HK-2 (cell line): Measurements from ENCODE around the gene HOXB4.

Experiments
- DNase-seq: peaks from one replicate; pipeline ENCODE4 v3.0.0-alpha.2; 2018; ENCODE audit not compliant: unreplicated experiment

HOXB4 gene

DNA sequence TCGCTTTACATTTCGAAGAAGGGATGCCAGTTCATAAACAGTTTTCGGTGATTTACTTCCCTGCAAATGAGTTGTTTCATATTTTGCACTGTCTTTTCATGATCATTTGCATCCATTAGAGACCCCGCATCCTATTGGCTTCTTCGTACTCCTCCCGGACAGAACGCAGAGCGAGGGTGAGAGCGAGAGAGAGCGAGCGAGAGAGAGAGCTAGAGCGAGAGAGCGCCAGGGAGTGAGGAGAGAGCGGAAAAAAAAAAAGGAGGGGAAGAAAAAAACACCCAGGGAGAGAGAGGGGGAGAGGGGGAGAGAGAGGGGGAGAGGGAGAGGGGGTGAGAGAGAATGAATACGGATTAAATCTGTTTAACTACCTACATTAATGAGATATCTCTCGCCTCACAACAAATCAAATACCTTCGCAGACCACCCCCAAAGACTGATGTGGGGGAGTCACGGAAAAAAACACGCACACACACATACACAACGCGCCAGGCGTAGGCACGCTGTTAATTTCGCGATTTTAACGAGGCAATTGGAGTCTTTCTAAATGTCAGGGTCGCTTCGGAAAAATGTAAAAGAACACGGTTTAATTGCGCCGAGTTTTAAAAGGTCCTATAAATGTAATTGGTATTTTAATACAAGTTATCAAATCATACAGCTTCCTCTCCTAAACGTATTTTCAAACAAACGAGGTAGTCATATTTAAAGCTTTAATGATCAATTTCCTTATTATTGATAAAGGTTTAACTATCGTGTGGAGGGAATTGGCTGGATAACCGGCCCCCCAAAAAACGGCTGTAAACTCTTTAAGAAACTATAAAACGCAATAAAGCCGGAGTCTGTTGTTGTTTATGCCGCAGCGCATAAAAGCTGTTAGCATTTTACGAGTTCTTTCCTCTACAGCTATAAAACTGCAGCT, 37.2 kb upstream of the HOXB4 start, which contains the start of gene HOXB8:
Gene HOXB8, minus strand, starts transcription at position 246 of the 916 bp plus-strand sequence. CDS start 588 bp downstream, outside the sequence.
- no peak for DNase-seq

GRCh38 chr17:48613862-48614694, 35.9 kb upstream of the HOXB4 start:
- peak; percentile 60 for DNase-seq

GRCh38 chr17:48612854-48613691, 34.9 kb upstream of the HOXB4 start:
- peak; percentile 64 for DNase-seq

DNA sequence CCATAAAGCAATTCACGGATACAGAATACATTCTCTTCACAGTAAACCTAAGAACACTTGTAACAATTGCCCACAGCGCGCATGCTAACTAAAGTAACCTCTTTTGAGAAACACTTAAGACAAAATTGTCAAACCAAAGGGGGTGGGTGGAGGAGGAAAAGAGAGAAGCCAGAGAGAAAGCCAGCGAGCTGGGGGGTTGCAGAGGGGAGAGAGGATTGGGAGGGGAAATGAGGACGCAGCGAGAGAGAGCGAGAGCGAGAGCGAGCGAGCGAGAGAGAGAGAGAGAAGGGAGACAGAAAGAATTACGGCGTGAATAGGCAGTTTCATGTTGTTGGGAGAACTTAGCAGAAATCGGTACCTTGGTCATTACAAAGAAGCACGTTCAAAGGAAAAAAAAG, 34.3 kb upstream of the HOXB4 start:
- no peak for DNase-seq

GRCh38 chr17:48611681-48612455, 33.7 kb upstream of the HOXB4 start:
- DNase-seq: peak; percentile 72

GRCh38 chr17:48611213-48611612, 33.1 kb upstream of the HOXB4 start:
- DNase-seq: no peak

GRCh38 chr17:48610282-48611211, 32.4 kb upstream of the HOXB4 start, which contains the start of gene HOXB7:
Gene HOXB7, minus strand, starts transcription at chr17:48611017. Its CDS starts 99 bp downstream, at chr17:48610918.
- peak; percentile 82 for DNase-seq

DNA sequence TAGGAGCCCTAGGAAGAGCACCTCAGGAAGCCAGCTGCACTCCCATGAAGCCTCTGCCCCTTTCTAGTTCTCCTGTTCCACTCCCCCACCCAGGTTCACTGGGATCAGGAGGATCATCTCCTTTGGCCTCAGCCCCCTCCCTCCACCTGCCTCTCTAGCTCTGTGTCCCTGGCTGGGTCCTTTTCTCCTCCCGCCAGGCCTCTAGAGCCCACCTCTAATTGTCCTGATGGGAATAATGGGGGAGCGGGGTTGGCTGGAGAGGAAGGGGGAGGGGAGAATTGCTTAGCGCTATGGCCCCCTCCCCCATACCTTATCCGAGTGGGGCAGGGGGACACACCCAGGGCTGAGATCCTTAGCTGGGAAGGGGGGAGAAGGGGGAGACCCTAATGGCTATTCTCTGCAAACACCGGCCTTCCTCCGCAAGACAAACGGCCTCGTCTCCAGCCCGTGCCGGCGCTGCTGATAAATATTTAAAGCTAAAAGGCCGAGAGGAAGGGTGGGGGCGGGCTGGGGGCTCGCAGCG, 31.7 kb upstream of the HOXB4 start:
- no peak for DNase-seq

- no peak for DNase-seq
These were observed 30.9 kb upstream of the HOXB4 start for GRCh38 chr17:48609033-48609432.

DNA sequence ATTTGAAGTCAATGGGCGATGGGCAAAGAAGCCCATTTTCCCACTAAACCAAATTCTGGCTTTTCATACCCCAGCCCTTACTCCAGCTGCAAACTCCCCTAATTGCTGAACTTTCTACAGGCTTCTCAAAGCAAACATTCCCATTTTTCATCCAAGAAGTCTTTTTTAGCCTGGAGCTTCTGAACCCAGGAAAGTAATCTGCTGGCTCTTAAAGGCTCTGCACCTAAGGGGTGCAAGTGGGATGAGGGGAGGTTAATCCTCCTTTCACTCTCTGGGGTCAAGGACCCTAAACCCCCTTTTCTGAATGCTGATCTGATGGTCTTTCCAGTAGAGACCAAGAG, 30.3 kb upstream of the HOXB4 start:
- no peak for DNase-seq

DNA sequence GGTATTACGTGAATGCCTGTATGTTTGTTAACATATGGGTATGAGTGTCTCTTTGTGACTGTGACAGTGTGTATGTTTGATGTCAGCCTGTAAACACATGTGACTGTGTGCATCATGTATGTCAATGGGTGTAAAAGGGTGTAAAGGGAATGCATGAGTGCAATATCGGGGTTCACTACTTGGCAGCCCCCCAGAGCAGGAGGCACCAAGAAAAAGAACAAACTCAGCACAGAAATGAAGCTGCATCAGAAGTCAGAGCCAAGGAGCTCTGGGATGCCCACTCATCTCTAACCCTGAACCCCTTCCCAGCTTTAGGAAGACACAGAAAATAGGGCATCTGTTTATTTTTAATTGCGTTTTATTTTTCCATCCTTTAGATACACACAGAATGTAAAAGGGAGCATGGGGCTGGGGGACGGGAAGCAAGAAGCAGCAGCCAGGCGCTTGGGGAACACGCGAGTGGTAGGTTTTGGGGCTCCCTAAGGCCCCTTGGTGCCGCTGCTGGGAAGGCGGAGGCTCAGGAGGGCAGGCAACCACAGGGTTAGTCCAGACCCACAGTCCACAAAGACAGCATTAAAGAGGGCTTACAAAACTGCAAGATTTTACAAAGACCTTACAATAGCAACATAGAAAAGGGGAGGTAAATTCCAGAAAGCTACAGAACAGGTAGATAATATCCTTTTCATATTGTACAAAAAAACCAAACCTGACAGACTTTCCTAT, 28.9 kb upstream of the HOXB4 start:
- DNase-seq: no peak

- no peak for DNase-seq
These were observed 28.1 kb upstream of the HOXB4 start for GRCh38 chr17:48605991-48606891.

DNA sequence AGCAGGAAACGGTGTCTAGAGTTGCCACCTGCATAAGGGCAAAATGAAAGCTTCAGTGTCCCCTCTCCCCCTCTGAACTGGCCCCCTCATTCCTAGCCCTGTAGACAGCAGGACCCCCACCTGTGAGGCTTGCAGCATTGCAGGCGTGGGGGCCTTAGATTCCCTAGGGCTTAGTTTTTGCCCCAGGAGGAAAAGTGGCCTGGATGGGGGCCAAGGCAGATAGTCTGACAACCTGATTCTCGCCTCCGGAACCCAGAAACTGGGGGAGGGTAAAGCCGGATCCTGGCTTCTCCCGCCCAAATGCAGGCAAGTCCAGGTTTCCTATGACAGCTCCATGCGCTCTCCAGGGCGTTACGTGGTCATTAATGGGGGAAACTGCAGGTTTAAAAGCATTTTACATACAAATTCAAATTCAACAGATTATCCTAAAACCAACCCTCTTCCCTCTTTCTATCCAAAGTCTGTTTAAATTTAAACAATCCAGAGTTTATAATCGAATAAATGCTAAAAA, 27.3 kb upstream of the HOXB4 start:
- no peak for DNase-seq

GRCh38 chr17:48604770-48605329, 26.7 kb upstream of the HOXB4 start, which contains the start of gene HOXB6:
Gene HOXB6, minus strand, starts transcription at chr17:48604986. Its CDS starts 6,836 bp downstream, at chr17:48598150.
- peak; percentile 62 for DNase-seq

DNA sequence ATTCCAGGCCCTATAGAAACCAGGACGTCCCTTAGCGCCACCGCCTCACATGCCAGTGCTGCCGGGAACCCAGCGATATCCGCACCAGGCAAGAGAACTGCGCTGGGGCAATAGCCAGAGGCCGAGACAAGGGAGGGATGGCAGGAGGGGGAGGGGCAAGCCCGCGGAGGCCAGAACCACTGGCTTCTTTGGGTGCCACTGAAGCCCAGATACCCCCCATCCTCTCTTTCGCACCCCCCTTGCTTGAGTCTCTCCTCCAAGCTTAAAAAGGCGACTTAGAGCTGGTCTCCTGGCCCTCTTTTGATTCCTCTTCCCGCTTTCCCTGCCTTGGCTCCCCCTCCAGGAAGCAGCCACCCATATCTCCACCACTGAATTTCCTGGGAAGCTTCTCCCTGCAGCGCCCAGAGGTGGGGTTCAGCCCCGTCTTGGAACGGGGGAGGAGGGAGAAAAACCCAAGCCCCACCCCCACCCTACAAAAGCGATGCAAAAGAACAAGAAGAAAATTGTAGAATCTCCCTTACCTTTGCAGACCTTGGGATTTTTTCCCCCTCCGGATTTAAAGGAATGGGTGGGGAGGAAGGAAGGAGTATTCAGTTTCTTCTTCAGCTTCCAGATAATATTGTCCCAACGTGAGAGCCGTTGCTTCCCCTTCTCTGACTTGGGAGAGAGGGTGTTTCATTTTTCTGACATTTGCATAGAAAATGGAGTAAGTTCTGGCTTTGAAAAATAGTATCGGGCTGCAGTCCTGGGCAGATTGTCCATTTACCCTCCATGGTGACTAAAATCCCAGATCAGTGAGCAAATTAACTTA, 26.0 kb upstream of the HOXB4 start:
- DNase-seq: peak; percentile 72
